ENCODE measurements around the gene CSRNP3.
"Not testable (repeated sequence)": the region's sequence is repeated elsewhere in the genome, so short reads cannot be mapped to it uniquely, and the experiment has no call there.

The CSRNP3 gene

GRCh38 chr2:165637396-165637795 is 167.9 kb downstream of the CSRNP3 start:
- DNase-seq = no peak

- DNase-seq = no peak
Observed at GRCh38 chr2:165639504-165639903, 170.0 kb downstream of the CSRNP3 start.

DNA sequence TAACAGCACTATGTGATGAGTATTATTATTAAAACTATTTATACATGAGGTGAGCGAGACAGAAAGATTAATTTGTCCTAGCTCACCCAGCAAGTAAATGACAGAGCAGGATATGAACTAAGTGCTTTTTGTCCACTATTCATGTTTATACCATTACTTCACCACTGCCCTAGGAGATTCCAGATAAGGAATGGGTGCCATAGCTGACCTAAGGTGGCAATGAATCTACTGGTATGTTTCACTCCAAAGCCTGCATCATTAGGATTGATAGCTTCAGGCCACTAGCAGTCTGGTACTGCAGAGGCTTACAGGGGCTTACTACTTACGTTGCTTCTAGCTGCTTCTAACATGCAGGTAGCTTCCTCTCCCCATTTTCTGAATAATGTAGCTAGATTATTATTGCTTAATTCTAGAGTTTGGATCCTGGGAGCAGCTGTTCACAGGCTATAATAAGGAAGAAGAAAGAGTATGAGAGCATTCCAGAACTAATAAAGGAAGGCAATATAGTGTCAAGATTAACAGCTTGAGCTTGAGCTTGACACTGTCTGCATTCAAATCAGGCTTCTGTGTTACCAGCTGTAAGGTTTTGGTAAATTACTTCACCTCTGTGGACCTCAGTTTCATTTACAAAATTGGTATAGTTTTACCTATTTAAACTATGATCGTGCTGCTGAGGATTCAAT is 170.9 kb downstream of the CSRNP3 start:
- DNase-seq = no peak

GRCh38 chr2:165645930-165646831 is 176.7 kb downstream of the CSRNP3 start:
- DNase-seq = no peak

GRCh38 chr2:165647409-165647808 is 177.9 kb downstream of the CSRNP3 start:
- DNase-seq = no peak

- no peak for DNase-seq
Observed at GRCh38 chr2:165648801-165649200, 179.3 kb downstream of the CSRNP3 start.

DNA sequence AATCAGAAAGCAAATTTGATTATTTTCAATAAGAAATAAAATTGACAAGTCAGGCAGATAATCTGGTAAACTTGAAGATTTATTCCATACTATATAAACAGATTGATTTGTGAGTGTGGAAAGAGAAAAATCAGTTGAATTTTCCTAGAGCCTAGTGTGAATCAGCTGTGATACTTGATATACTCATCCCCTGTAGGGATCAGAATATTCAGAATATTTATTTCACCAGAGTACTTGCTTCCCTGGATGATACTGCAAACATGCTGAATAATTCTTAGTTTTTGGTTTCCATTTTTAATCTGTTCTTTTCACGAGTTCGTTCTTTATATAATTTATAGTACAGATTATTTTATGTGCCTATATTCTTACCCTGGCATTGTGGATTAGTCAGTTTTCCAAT is 181.7 kb downstream of the CSRNP3 start:
- no peak for DNase-seq

DNA sequence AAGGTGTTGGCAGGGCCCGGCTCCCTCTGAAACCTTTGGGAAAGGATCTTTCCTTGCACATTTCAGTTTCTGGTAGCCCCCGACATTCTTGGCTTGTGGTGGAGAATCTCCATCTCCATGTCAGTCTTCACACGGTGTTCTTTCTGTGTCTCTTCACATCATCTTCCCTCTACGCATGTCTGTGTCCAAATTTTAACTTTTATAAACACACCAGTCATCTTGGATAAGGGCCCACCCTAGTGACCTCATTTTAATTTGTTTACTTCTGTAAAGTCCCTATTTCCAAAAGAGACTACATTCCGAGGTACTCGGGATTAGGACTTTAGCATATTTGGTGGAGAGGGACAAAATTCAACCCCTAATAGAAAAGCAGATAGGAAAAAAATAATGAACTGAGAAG is 186.2 kb downstream of the CSRNP3 start:
- DNase-seq = no peak

DNA sequence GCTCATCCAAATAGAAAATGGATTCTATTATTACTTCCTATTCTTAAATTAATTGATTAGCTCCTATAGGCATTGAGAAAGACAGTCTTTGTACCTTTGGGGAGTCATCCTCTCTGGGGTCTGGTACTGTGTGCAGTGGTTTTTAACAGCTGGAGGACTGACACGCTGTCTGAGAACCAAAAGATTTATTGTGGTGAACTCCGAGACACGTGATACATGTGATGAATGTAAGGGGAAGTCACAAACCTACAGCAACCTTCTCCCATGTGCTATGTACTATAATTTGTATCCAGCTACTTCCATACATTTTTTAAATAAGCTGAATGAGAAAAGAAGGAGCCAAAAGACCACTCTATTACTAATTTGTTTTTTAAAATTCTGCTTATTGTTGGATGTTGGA is 190.9 kb downstream of the CSRNP3 start:
- no peak for DNase-seq

DNA sequence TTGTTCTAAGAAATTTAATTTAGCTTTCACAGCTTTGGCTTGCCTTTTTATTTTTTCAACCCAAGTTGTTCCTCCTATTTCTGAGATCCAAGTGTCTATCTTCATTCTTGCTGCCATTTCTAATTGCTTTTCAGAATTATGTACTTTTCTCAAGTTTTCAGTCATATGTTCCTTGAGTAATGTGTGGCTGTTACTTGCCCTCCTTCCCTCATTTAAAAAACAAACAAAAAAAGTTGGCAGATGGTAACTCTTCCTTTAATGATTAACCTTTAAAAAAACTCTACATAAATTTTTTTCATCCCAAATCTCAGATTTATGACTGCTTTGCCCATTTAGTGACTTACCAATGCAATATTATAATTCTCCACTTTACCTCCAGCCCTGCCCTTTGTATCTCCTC is 193.2 kb downstream of the CSRNP3 start:
- no peak for DNase-seq

- DNase-seq = no peak
Observed at GRCh38 chr2:165665614-165666013, 196.1 kb downstream of the CSRNP3 start.

DNA sequence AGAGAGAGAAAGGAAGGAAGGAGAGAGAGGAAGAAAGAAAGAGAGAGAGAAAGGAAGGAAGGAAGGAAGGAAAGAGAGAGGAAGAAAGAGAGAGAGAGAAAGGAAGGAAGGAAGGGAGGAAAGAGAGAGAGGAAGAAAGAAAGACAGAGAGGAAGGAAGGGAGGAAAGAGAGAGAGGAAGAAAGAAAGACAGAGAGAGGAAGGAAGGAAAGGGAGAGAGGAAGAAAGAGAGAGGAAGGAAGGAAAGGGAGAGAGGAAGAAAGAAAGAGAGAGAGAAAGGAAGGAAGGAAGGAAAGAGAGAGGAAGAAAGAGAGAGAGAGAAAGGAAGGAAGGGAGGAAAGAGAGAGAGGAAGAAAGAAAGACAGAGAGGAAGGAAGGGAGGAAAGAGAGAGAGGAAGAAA is 196.6 kb downstream of the CSRNP3 start:
- not testable (repeated sequence) for DNase-seq

GRCh38 chr2:165666605-165667004 is 197.1 kb downstream of the CSRNP3 start:
- DNase-seq = no peak

- no peak for DNase-seq
Observed at GRCh38 chr2:165667375-165667774, 197.9 kb downstream of the CSRNP3 start.

DNA sequence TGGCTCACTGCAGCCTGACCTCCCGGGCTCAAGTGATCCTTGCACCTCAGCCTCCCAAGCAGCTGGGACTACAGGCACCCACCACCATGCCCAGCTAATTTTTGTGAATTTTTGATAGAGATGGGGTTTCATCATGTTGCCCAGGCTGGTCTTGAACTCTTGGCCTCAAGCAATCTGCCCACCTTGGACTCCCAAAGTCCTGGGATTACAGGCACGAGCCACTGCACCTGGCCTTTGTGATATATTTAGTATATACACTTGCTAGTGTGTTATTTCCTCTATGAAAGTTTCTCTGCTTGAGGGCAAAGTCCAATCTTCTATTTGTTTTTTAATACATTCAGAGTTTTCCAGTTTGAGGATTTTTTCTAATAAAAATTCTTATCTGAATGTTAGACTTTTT is 205.3 kb downstream of the CSRNP3 start:
- no peak for DNase-seq

DNA sequence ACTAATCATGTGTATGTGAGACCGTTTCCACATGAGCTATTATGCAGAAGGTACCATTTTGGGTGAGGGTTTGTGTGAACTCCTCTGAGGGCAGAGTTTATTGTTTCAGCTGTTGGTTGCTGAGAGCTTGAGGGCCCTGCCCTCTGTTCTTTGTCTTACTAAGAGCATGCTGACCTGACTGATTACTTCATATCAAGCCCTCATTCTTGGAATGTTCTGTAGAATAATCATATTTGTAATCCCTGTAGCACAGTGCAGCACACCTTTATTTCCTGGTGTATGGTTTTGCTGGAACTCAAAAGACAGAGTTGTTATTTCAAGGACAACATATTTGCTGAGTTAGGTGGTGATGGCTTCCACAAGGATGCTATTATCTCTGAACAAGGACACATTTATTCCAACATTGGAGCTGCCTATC is 206.1 kb downstream of the CSRNP3 start:
- DNase-seq = no peak

- no peak for DNase-seq
Observed at GRCh38 chr2:165678882-165679281, 209.4 kb downstream of the CSRNP3 start.

DNA sequence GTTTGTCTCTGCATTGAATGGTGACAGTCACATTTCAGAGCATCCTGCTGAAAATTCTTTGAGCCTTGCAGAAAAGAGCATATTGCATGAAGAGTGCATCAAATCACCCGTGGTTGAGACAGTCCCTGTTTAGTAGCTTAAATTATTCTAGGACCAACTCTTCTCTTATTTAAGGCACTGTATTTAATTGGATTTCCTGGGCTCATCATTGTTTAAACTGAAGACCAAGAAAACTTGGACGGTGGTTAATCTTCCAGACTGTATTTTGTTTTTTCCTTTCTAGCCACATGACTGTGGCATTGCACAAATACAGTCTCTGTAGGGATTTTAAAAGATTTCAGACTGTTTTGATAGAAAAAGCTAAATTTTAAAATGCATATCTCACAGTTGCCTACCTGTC is 210.1 kb downstream of the CSRNP3 start:
- DNase-seq = no peak

DNA sequence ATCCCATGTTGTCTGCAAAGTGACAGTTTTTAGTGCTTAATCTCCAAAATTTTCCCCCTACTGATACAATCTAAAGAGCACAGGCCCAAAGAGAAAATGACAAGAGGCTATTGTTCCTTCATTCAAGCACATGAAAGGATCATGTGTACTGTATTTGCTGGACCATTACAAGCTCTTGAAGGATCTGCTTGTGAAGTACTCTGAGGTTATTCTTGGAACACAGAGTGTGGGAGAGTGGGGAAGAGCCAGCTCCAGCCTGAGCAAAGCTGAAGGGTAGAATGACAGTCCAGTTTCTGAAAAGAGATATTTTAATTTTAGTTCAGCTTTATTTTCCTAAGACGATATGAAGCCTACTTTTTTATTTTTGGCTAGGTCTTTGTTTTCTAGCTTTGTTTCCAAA is 212.3 kb downstream of the CSRNP3 start:
- DNase-seq = no peak

- no peak for DNase-seq
Observed at GRCh38 chr2:165682546-165682945, 213.0 kb downstream of the CSRNP3 start.

GRCh38 chr2:165686800-165687199 is 217.3 kb downstream of the CSRNP3 start:
- DNase-seq = no peak

GRCh38 chr2:165687426-165688002 is 218.0 kb downstream of the CSRNP3 start:
- DNase-seq = no peak

GRCh38 chr2:165691615-165692014 is 222.1 kb downstream of the CSRNP3 start:
- no peak for DNase-seq

DNA sequence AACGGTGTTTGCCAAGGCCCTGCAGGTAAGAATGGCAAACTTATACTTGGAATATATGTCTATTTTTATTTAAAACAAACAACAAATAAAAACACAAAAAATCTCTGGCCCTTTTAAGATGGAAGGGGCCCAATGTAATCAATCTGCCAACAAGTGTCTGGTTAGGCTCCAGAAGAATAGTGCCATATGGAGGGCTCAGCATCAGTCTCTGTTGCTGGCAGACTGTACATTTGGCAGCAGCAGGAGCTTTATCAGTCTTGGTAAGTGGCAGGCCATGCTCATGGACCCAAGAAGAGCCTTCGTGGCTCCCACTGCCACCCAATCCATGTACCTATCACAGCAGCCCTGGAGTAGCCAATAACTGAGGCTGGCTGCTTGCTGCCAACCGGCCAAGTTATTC is 223.4 kb downstream of the CSRNP3 start:
- no peak for DNase-seq

Measured in CD4-positive, alpha-beta T cell treated with Interleukin-1 beta for 1 hour (primary cell).